Osteoblast (primary cell): ENCODE measurements around the gene PAPLN. TPM values are rescaled to one million over a fixed set of nuclear protein-coding genes. Genes with fewer than 3 reads are reported as not detected.

Experiments used
- DNase-seq: peaks from one replicate; pipeline ENCODE4 v3.0.0; 2011; ENCODE audit warnings: low spot score, mixed read lengths; ENCODE audit not compliant: insufficient read length; ENCODE audit errors: missing footprints
- H2AFZ ChIP-seq: 2 replicates; pipeline ENCODE4 v1.6.0; 2011; ENCODE audit warnings: mild to moderate bottlenecking, low read length
- H3K27ac ChIP-seq: 2 replicates; pipeline ENCODE4 v1.5.1; 2011; ENCODE audit warnings: mild to moderate bottlenecking, low read depth, low read length, moderate library complexity
- H3K27me3 ChIP-seq: 2 replicates; pipeline ENCODE4 v1.6.0; 2012; ENCODE audit warnings: mild to moderate bottlenecking, control low read depth, inconsistent platforms, low read length, moderate library complexity; ENCODE audit not compliant: insufficient read depth
- H3K36me3 ChIP-seq: 2 replicates; pipeline ENCODE4 v1.5.1; 2011; ENCODE audit warnings: mild to moderate bottlenecking, low read length, control low read depth, moderate library complexity; ENCODE audit not compliant: insufficient read depth
- H3K4me1 ChIP-seq: 2 replicates; pipeline ENCODE4 v1.5.1; 2011; ENCODE audit warnings: mild to moderate bottlenecking, low read length, control low read depth, moderate library complexity; ENCODE audit not compliant: insufficient read depth
- H3K4me2 ChIP-seq: 2 replicates; pipeline ENCODE4 v1.6.0; 2011; ENCODE audit warnings: mild to moderate bottlenecking, low read length; ENCODE audit not compliant: insufficient read depth
- H3K4me3 ChIP-seq: fragments of 200-600 bp; sonication (generic); 3 replicates; pipeline ENCODE4 v1.5.1; 2012; ENCODE audit warnings: mild to moderate bottlenecking, low read length, inconsistent platforms; ENCODE audit not compliant: insufficient read depth
- H3K79me2 ChIP-seq: 2 replicates; pipeline ENCODE4 v1.6.0; 2012; ENCODE audit warnings: mild to moderate bottlenecking, low read length, control low read depth, inconsistent platforms; ENCODE audit not compliant: insufficient read depth
- H3K9me3 ChIP-seq: 2 replicates; pipeline ENCODE4 v1.5.1; 2011; ENCODE audit warnings: low read depth, low read length, control low read depth
- H4K20me1 ChIP-seq: 2 replicates; pipeline ENCODE4 v1.6.0; 2012; ENCODE audit warnings: mild to moderate bottlenecking, low read length, control low read depth; ENCODE audit not compliant: insufficient read depth
- small RNA-seq: library from RNA; depleted of rRNA; stranded (forward); fragments of <200 nt; gene quantifications from one replicate; pipeline ENCODE3, GENCODE V24; 2012
- total RNA-seq: library from RNA; depleted of rRNA; stranded (reverse); fragments of >200 nt; gene quantifications from 2 replicates; pipeline ENCODE4 v1.2.3, GENCODE V29; 2012
- TF ChIP-seq, protein P1 (sequence below): IDR thresholded peaks from 2 replicates; pipeline ENCODE4 v1.5.1; 2011; ENCODE audit warnings: mild to moderate bottlenecking, low read depth, low read length, moderate library complexity; ENCODE audit errors: extremely low read depth

Gene PAPLN
- total RNA-seq, 1 donor = 5.8 TPM

DNA sequence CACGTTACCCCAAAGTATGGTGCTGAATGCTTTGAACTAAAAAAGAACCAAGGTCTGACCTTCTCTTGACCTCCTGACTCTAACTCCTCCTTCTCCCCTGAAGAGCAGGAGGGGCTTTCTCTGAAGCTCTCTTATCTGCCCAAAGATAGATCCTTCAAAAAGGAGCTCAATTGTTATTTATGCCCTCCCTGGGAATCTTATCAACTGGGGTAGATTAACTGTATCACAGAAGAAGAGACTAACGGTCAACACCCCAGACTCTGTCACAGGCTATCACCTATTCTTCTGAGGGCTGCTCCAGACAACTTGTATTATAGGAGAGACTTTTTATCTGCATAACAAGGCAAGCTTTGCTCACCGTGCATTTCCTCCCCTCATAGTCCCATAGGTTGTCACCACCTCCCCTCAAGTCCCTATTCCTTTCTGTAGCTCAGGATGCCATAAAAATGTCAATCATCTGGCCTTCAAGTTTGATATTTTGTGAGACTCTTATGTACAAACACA is 86.6 kb downstream of the PAPLN start:
- TF ChIP-seq, protein P1, sequence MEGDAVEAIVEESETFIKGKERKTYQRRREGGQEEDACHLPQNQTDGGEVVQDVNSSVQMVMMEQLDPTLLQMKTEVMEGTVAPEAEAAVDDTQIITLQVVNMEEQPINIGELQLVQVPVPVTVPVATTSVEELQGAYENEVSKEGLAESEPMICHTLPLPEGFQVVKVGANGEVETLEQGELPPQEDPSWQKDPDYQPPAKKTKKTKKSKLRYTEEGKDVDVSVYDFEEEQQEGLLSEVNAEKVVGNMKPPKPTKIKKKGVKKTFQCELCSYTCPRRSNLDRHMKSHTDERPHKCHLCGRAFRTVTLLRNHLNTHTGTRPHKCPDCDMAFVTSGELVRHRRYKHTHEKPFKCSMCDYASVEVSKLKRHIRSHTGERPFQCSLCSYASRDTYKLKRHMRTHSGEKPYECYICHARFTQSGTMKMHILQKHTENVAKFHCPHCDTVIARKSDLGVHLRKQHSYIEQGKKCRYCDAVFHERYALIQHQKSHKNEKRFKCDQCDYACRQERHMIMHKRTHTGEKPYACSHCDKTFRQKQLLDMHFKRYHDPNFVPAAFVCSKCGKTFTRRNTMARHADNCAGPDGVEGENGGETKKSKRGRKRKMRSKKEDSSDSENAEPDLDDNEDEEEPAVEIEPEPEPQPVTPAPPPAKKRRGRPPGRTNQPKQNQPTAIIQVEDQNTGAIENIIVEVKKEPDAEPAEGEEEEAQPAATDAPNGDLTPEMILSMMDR = no peak
- Histone ChIP-seq H3K4me1 (peaks cover 17% of the 10 kb centered on the region), H2AFZ (no peak overlapping the region), H3K4me2 (no peak overlapping the region), H3K27me3 (no peaks in the 10 kb centered on the region), H3K4me3 (no peak overlapping the region), H3K36me3 (peaks cover 3% of the 10 kb centered on the region), H3K9me3 (no peaks in the 10 kb centered on the region), H3K27ac (no peak overlapping the region), H3K79me2 (peaks cover 51% of the 10 kb centered on the region), H4K20me1 (peaks cover 19% of the 10 kb centered on the region)
- no peak for DNase-seq

Small RNAs within 50 kb of the gene (small RNA-seq; reads per million reads assigned to genes)
- not detected for gene AC004858.1
- gene RNU6-419P = not detected

Other genes with a start within 250 kb of the PAPLN start
- gene ZFYVE1, start 210.4 kb upstream of the PAPLN start, total RNA-seq = 30.8 and 38.0 TPM in 2 replicates
- gene RBM25, start 179.0 kb upstream of the PAPLN start, total RNA-seq = 32.9 and 33.6 TPM in 2 replicates
- gene PSEN1, start 101.0 kb upstream of the PAPLN start, total RNA-seq = 77.8 and 79.6 TPM in 2 replicates
- gene NUMB, start 221.0 kb downstream of the PAPLN start, total RNA-seq = 52.5 and 55.7 TPM in 2 replicates